Measurements from ENCODE around the gene NDFIP1. TPM values are rescaled to one million over a fixed set of nuclear protein-coding genes. Genes with fewer than 3 reads are reported as not detected.

Gene NDFIP1
- total RNA-seq, 1 experiment from 2014 or later, result 40.7 TPM

DNA sequence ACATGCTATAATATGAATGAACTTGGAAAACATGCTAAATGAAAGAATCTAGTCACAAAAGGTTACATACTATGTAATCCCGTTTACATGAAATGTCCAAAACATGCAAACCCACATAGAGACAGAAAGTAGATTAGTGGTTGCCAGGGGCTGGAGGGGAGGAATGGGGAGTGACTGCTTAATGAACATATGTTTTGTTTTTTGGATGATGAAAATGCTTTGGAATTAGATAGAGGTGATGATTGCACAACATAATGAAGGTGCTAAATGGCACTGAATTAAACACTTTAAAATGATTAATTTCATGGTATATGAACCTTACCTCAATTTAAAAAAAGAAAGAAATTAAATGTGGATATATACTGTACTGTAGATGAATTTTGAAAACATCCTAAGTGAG, 17.6 kb upstream of the NDFIP1 start:
- BruUV-seq (replicated peaks), result no TSS peak
- H3K4me2 ChIP-seq, result no peak overlapping the region
- ChIA-PET POLR2A (ENCODE audit: unreplicated experiment) (no interaction called here), CTCF (no interaction called here)
- intact Hi-C loops (cut with micrococcal nuclease; ENCODE audit: unreplicated experiment), result no loop called here
- no peaks in the 10 kb centered on the region for H3K27me3 ChIP-seq (ENCODE audit: insufficient read depth, low read depth)
- peaks cover 2% of the 10 kb centered on the region; the same call in 1 of the 2 replicates for H3F3A ChIP-seq (ENCODE audit: insufficient read depth, low read depth)
- no peak overlapping the region for H2AFZ ChIP-seq
- H3K27ac ChIP-seq, result no peak overlapping the region
- no peaks in the 10 kb centered on the region for H3K36me3 ChIP-seq (ENCODE audit: low read depth)
- no peak overlapping the region for H3K4me3 ChIP-seq
- no peak for DNase-seq
- no peaks in the 10 kb centered on the region for H4K20me1 ChIP-seq (ENCODE audit: insufficient read depth)
- no peaks in the 10 kb centered on the region for H3K9me3 ChIP-seq (ENCODE audit: insufficient read depth, low read depth)
- no peak for TF ChIP-seq EZH2 (IDR thresholded peaks at IDR 0.05; ENCODE audit: low read depth)
- TF ChIP-seq, protein P1, sequence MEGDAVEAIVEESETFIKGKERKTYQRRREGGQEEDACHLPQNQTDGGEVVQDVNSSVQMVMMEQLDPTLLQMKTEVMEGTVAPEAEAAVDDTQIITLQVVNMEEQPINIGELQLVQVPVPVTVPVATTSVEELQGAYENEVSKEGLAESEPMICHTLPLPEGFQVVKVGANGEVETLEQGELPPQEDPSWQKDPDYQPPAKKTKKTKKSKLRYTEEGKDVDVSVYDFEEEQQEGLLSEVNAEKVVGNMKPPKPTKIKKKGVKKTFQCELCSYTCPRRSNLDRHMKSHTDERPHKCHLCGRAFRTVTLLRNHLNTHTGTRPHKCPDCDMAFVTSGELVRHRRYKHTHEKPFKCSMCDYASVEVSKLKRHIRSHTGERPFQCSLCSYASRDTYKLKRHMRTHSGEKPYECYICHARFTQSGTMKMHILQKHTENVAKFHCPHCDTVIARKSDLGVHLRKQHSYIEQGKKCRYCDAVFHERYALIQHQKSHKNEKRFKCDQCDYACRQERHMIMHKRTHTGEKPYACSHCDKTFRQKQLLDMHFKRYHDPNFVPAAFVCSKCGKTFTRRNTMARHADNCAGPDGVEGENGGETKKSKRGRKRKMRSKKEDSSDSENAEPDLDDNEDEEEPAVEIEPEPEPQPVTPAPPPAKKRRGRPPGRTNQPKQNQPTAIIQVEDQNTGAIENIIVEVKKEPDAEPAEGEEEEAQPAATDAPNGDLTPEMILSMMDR (conservative IDR thresholded peaks at IDR 0.05), result no peak
- H3K79me2 ChIP-seq (ENCODE audit: low read depth), result no peaks in the 10 kb centered on the region
- H3K9me2 ChIP-seq (ENCODE audit: insufficient read depth), result no peaks in the 10 kb centered on the region
- no peaks in the 10 kb centered on the region; the same call in 1 of the 2 replicates for H3K4me1 ChIP-seq (replicated peaks; ENCODE audit: insufficient read depth)

DNA sequence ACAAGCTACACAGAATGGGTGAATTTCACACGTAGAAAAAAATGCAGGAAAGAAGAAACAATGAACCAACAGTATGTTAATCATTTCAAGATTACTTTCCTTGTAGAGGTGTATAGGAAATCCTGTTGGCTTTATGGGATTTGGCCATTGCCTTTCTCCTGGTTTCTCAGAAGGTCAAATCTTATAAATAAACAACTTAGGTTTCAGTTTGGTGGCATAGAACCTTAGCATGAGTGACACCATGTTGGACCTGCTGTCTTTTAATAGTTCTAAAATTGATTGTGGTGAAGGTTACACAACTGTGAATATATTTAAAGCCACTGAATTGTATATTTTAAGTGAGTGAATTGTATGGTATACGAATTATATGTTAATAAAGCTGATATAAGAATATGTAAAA, 16.7 kb upstream of the NDFIP1 start:
- H2AFZ ChIP-seq, result no peak overlapping the region
- no peaks in the 10 kb centered on the region for H3K79me2 ChIP-seq (ENCODE audit: low read depth)
- H4K20me1 ChIP-seq (ENCODE audit: insufficient read depth), result no peaks in the 10 kb centered on the region
- no peak overlapping the region for H3K4me3 ChIP-seq
- no peak overlapping the region for H3K27ac ChIP-seq
- no peaks in the 10 kb centered on the region for H3K36me3 ChIP-seq (ENCODE audit: low read depth)
- no peak for DNase-seq
- intact Hi-C loops (cut with micrococcal nuclease; ENCODE audit: unreplicated experiment), result no loop called here
- H3F3A ChIP-seq (ENCODE audit: insufficient read depth, low read depth), result peaks cover 2% of the 10 kb centered on the region; the same call in 1 of the 2 replicates
- no TSS peak for BruUV-seq (replicated peaks)
- no peaks in the 10 kb centered on the region for H3K27me3 ChIP-seq (ENCODE audit: insufficient read depth, low read depth)
- no peaks in the 10 kb centered on the region for H3K9me2 ChIP-seq (ENCODE audit: insufficient read depth)
- H3K4me1 ChIP-seq (replicated peaks; ENCODE audit: insufficient read depth), result no peaks in the 10 kb centered on the region; the same call in 1 of the 2 replicates
- no peaks in the 10 kb centered on the region for H3K9me3 ChIP-seq (ENCODE audit: insufficient read depth, low read depth)
- TF ChIP-seq, protein P1 (conservative IDR thresholded peaks at IDR 0.05), result no peak
- no peak for TF ChIP-seq EZH2 (IDR thresholded peaks at IDR 0.05; ENCODE audit: low read depth)
- CTCF ChIA-PET, result no interaction called here
- POLR2A ChIA-PET (ENCODE audit: unreplicated experiment), result no interaction called here
- H3K4me2 ChIP-seq, result no peak overlapping the region

DNA sequence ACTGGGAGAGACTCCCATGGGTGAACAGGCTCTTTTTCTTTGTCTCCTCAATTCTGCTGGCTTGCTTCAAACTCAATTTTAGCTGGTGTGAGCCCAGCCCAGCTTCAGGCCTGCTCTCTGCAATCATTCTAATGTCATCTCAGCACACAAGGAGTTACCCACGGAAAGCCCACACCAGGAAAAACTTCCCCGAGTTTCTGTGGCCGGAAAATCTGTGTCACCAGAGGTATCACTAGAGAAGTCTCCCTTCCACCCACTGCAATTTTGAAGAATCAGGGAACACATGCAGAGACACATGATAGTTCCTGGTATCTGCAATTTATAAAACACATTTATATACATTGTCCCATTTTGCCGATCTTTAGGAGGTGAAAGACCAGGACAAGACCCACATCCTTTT, 13.5 kb upstream of the NDFIP1 start:
- BruUV-seq (replicated peaks), result no TSS peak

More for the DNA sequence above, 13.5 kb upstream of the NDFIP1 start:
- Histone ChIP-seq H3K4me1 (replicated peaks; ENCODE audit: insufficient read depth) (peaks cover 9% of the 10 kb centered on the region), H3K4me2 (no peak overlapping the region), H3K36me3 (ENCODE audit: low read depth) (no peaks in the 10 kb centered on the region), H3K4me3 (no peak overlapping the region), H3K9me3 (ENCODE audit: insufficient read depth, low read depth) (no peaks in the 10 kb centered on the region), H3K9me2 (ENCODE audit: insufficient read depth) (no peaks in the 10 kb centered on the region), H3K27ac (no peak overlapping the region), H3K79me2 (ENCODE audit: low read depth) (no peaks in the 10 kb centered on the region), H4K20me1 (ENCODE audit: insufficient read depth) (no peaks in the 10 kb centered on the region), H3K27me3 (ENCODE audit: insufficient read depth, low read depth) (no peaks in the 10 kb centered on the region), H2AFZ (peak overlapping the region; percentile 65; the same call in 1 of the 2 replicates), H3F3A (ENCODE audit: insufficient read depth, low read depth) (peaks cover 12% of the 10 kb centered on the region; the same call in 1 of the 2 replicates)
- intact Hi-C loops (cut with micrococcal nuclease; ENCODE audit: unreplicated experiment), result no loop called here
- ChIA-PET POLR2A (ENCODE audit: unreplicated experiment) (no interaction called here), CTCF (no interaction called here)
- TF ChIP-seq EZH2 (IDR thresholded peaks at IDR 0.05; ENCODE audit: low read depth), result no peak
- TF ChIP-seq, protein P1 (conservative IDR thresholded peaks at IDR 0.05), result no peak
- no peak for DNase-seq
